HFFc6 (cell line): Measurements from ENCODE around the gene CTSE. TPM values are rescaled to one million over a fixed set of nuclear protein-coding genes. Genes with fewer than 3 reads are reported as not detected.

Experiments
- DNase-seq: peaks from one replicate; pipeline ENCODE4 v3.0.0-alpha.2; 2018
- H3K27ac Mint-ChIP-seq: 2 replicates; pipeline ENCODE4 v1.8.0; 2020; ENCODE audit warnings: mild to moderate bottlenecking, mixed read lengths
- H3K27me3 Mint-ChIP-seq: 2 replicates; pipeline ENCODE4 v1.8.0; 2021; ENCODE audit warnings: mild to moderate bottlenecking, moderate library complexity, mixed read lengths; ENCODE audit not compliant: insufficient read depth
- H3K36me3 Mint-ChIP-seq: 2 replicates; pipeline ENCODE4 v1.8.0; 2021; ENCODE audit warnings: low read depth, mixed read lengths
- H3K4me1 Mint-ChIP-seq: 2 replicates; pipeline ENCODE4 v1.8.0; 2020; ENCODE audit warnings: low read depth, mixed read lengths
- H3K4me3 Mint-ChIP-seq: 2 replicates; pipeline ENCODE4 v1.8.0; 2020; ENCODE audit warnings: mild to moderate bottlenecking, moderate library complexity, mixed read lengths
- H3K9me3 Mint-ChIP-seq: 2 replicates; pipeline ENCODE4 v1.8.0; 2020; ENCODE audit warnings: mild to moderate bottlenecking, mixed read lengths
- total RNA-seq, 6 experiments: library from RNA; stranded (reverse); fragmentation: NEBNext Ultra II Directional; extraction: Animal tissue kit (Norgen Biotek cat#: 25700); gene quantifications; 2 replicates in 1 of 6; 3 replicates in 5 of 6; pipeline ENCODE4 v1.2.3, GENCODE V29; 2021
- TF ChIP-seq, protein P1 (sequence below): fragments of 200-600 bp; sonication (generic); IDR thresholded peaks from 2 replicates; pipeline ENCODE4 v1.5.0; 2021; ENCODE audit warnings: antibody characterized with exemption, mild to moderate bottlenecking

CTSE gene
- total RNA-seq, 6 experiments from 2014 or later: not detected

DNA sequence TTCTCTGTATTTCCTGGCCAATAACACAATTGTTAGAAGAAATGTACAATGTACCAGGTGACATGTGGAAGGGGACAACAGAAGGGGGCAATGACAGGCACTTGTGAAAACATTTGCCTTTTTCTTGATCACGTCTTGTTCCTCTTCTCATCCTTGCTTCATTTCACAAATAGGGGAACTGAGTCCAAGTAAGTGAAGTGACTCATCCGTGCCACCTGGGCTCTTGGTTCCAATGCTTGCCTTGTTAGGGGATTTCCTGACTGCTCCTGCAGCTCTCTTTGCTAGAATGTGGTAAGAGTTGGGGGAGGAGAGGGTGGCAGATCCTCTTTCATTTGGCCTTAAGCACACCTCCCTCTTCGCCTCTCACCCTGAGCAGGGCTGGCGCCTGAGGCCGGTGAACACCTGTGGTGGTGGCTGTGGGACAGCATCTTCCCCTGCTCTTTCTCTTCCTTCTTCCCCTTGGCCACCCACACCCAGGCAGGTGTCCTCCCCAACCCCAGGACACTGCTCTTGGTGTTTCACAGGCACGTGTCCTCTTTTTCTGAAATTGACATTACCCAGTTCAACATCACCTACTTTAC lies 27.1 kb upstream of the CTSE start:
- Mint-ChIP-seq H3K4me3 (no peak overlapping the region), H3K36me3 (no peaks in the 10 kb centered on the region), H3K27ac (no peak overlapping the region), H3K4me1 (no peaks in the 10 kb centered on the region), H3K9me3 (no peaks in the 10 kb centered on the region), H3K27me3 (peaks cover 46% of the 10 kb centered on the region)
- TF ChIP-seq, protein P1, sequence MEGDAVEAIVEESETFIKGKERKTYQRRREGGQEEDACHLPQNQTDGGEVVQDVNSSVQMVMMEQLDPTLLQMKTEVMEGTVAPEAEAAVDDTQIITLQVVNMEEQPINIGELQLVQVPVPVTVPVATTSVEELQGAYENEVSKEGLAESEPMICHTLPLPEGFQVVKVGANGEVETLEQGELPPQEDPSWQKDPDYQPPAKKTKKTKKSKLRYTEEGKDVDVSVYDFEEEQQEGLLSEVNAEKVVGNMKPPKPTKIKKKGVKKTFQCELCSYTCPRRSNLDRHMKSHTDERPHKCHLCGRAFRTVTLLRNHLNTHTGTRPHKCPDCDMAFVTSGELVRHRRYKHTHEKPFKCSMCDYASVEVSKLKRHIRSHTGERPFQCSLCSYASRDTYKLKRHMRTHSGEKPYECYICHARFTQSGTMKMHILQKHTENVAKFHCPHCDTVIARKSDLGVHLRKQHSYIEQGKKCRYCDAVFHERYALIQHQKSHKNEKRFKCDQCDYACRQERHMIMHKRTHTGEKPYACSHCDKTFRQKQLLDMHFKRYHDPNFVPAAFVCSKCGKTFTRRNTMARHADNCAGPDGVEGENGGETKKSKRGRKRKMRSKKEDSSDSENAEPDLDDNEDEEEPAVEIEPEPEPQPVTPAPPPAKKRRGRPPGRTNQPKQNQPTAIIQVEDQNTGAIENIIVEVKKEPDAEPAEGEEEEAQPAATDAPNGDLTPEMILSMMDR: no peak
- DNase-seq: no peak

DNA sequence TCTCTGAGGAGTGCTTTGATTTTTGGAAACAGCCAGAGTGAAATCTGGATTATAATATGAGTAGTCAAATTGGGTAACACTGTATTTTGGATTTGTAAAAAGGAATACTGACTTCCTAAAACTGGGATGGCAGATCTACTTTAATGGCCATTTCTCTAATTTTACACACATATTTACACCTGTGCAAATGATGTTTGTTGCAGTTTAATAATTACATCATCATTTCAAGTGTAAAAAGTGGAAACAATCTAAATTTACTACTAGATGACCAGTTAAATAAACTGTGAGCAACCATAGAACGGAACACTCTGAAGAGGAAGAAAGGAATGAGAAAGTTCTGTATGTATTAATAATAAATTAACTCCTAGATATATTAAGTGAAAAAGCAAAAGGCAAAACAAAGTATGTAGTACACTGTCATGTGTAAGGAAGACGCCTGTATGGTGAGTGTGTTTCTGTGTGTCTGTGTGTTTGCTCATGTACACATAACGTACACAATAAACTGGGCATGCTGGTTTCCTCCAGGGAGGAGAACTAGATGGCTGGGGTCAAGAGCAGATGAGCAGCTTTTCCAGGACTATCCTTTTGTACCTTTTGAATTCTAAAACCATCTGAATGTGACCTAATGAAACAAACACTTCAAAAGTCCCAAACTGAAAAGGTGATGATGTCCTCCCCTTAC lies 26.4 kb upstream of the CTSE start:
- Mint-ChIP-seq H3K4me3 (no peak overlapping the region), H3K27me3 (peaks cover 40% of the 10 kb centered on the region), H3K4me1 (no peaks in the 10 kb centered on the region), H3K9me3 (no peaks in the 10 kb centered on the region), H3K27ac (no peak overlapping the region), H3K36me3 (no peaks in the 10 kb centered on the region)
- TF ChIP-seq, protein P1: no peak
- DNase-seq: no peak

DNA sequence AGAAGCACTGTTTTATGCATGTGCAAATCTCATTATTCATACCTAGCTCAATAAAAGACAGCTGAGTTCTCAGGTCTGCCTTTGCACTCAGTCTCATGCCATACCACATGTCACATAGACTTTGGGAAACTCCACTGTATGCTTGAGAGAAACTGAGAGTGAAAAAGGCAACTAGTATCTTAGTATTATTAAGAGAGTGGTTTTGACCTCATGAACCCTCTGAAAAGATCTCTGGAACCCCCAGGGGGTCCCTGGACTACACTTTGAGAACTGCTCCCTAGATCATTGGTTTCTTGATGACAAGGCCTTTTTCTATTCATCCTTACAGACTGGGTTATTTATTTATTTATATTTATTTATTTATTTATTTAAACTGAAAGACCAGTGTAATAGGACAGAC lies 25.6 kb upstream of the CTSE start:
- TF ChIP-seq, protein P1: no peak
- no peak overlapping the region for H3K4me3 Mint-ChIP-seq
- H3K36me3 Mint-ChIP-seq: no peaks in the 10 kb centered on the region
- no peaks in the 10 kb centered on the region for H3K9me3 Mint-ChIP-seq
- no peaks in the 10 kb centered on the region for H3K4me1 Mint-ChIP-seq
- peaks cover 36% of the 10 kb centered on the region for H3K27me3 Mint-ChIP-seq
- no peak overlapping the region for H3K27ac Mint-ChIP-seq
- DNase-seq: no peak

DNA sequence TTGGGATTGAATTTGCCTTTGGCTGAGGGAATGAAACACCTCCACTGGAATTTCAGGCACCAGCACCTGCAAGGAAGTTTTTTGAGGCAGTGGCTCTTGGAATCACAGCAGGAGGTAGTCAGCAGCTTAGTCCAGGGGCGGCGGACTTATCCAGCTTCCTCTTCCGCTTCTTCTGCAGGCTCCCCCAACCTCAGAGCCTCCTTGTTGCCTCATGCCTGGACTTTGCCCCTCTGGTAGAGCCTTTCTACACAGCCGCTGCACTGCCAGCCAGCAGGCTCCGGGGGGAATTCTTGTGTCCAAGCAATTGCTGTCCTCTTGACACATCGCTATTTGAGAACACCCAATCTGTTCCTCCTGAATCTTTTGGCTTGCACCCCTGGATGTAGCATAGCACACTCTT lies 24.9 kb upstream of the CTSE start:
- Mint-ChIP-seq H3K4me1 (no peaks in the 10 kb centered on the region), H3K9me3 (no peaks in the 10 kb centered on the region), H3K27ac (no peak overlapping the region), H3K4me3 (no peak overlapping the region), H3K36me3 (no peaks in the 10 kb centered on the region), H3K27me3 (peaks cover 35% of the 10 kb centered on the region)
- TF ChIP-seq, protein P1: no peak
- DNase-seq: no peak

DNA sequence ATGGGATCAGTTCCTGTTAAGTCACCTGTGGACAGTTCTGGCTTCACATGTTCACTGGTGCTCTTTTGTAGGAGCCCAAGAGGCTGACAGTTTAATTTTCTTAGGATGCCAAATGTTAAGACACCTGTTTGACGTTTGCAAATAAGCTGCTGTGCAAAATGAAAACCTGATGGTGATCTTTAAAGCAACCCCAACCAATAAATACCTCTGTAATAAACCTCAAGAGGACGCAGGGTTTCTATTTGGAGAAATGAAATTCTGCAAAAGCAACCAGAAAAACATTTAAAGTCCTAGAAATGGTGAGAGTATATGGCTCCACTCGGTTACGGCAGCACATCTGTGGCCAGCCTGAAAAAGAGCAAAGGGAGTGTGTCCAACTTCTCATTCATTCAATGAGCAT lies 23.6 kb upstream of the CTSE start:
- H3K27ac Mint-ChIP-seq: no peak overlapping the region
- no peaks in the 10 kb centered on the region for H3K4me1 Mint-ChIP-seq

More for the DNA sequence above, 23.6 kb upstream of the CTSE start:
- no peaks in the 10 kb centered on the region for H3K36me3 Mint-ChIP-seq
- TF ChIP-seq, protein P1: no peak
- no peak overlapping the region for H3K4me3 Mint-ChIP-seq
- H3K9me3 Mint-ChIP-seq: no peaks in the 10 kb centered on the region
- H3K27me3 Mint-ChIP-seq: peaks cover 35% of the 10 kb centered on the region
- no peak for DNase-seq
